H1 (cell line): ENCODE results near the gene RPTOR. TPM values are rescaled to one million over a fixed set of nuclear protein-coding genes. Genes with fewer than 3 reads are reported as not detected.

Experiments used
- GTF2F1 ChIP-seq: IDR thresholded peaks from 2 replicates; pipeline ENCODE4 v1.6.1; 2012; ENCODE audit warnings: low read depth, low read length, improper control_type of control experiment, borderline replicate concordance
- HDAC6 ChIP-seq: IDR thresholded peaks from one replicate; pipeline ENCODE4 v1.7.1; 2012; ENCODE audit warnings: low read depth, mild to moderate bottlenecking, inconsistent platforms, low read length, moderate library complexity
- JUND ChIP-seq: IDR thresholded peaks from 2 replicates; pipeline ENCODE4 v1.6.1; 2011; ENCODE audit warnings: mild to moderate bottlenecking, improper control_type of control experiment, low read length
- NANOG ChIP-seq: IDR thresholded peaks from 2 replicates; pipeline ENCODE4 v1.6.1; 2011; ENCODE audit warnings: low read length, low read depth, mild to moderate bottlenecking, inconsistent platforms; ENCODE audit not compliant: insufficient read depth, poor library complexity, severe bottlenecking
- SAP30 ChIP-seq: fragments of 300-600 bp; sonication (generic); IDR thresholded peaks from 2 replicates; pipeline ENCODE4 v1.7.1; 2012; ENCODE audit warnings: low read length, moderate library complexity, mild to moderate bottlenecking, inconsistent platforms; ENCODE audit not compliant: insufficient read depth, insufficient replicate concordance
- SIN3A ChIP-seq, 2 experiments: IDR thresholded peaks in 1 of 2; conservative IDR thresholded peaks in 1 of 2; 2 replicates each; pipeline ENCODE4 v1.6.1; 2011 to 2012; ENCODE audit warnings: low read length in 2 of 2, improper control_type of control experiment in 1 of 2, low read depth in 1 of 2, mild to moderate bottlenecking in 1 of 2
- SIX5 ChIP-seq: IDR thresholded peaks from 2 replicates; pipeline ENCODE4 v1.6.1; 2011; ENCODE audit warnings: mild to moderate bottlenecking, low read depth, low read length
- TAF1 ChIP-seq: IDR thresholded peaks from 2 replicates; pipeline ENCODE4 v1.6.1; 2011; ENCODE audit warnings: mild to moderate bottlenecking, low read depth, low read length
- TBP ChIP-seq: IDR thresholded peaks from 2 replicates; pipeline ENCODE4 v1.6.1; 2011; ENCODE audit warnings: low read depth, low read length, improper control_type of control experiment
- TCF12 ChIP-seq: IDR thresholded peaks from 2 replicates; pipeline ENCODE4 v1.6.1; 2011; ENCODE audit warnings: low read depth, mild to moderate bottlenecking, low read length
- polyA plus RNA-seq, 7 experiments: library from polyadenylated mRNA; depleted of rRNA in 3 of 7; stranded (reverse) in 5 of 7; unstranded in 2 of 7; fragments of >200 nt in 5 of 7; fragments of 200-250 nt in 2 of 7; gene quantifications; 1 replicate in 5 of 7; 2 replicates in 1 of 7; 4 replicates in 1 of 7; pipeline versions ENCODE4 v1.2.1 to v1.2.3, GENCODE V29; 2011 to 2013; ENCODE audit warnings: missing spikeins in 2 of 7, mixed read lengths in 2 of 7
- total RNA-seq: library from RNA; stranded (reverse); fragmentation: NEBNext Ultra II Directional; extraction: Animal tissue kit (Norgen Biotek cat#: 25700); gene quantifications from 2 replicates; pipeline ENCODE4 v1.2.1, GENCODE V29; 2021

The RPTOR gene
- total and polyA plus RNA-seq, 2 of the 8 experiments (the other 6 are each of a cell fraction or from before 2014, with no cell fraction given): 6.9 to 28.7 TPM

- no peak for TF ChIP-seq SAP30
- no peak for TF ChIP-seq TBP
- no peak for TF ChIP-seq TAF1
- TF ChIP-seq HDAC6: no peak
- no peak for TF ChIP-seq NANOG
- no peak for TF ChIP-seq GTF2F1
- TF ChIP-seq TCF12: no peak
- TF ChIP-seq JUND: no peak
- no peak for TF ChIP-seq SIX5
- no peak for TF ChIP-seq SIN3A (conservative IDR thresholded peaks at IDR 0.05 in 1 of 2, IDR thresholded peaks at IDR 0.05 in 1 of 2; ENCODE audit: low read depth in 1 of 2, low read length in 2 of 2)
Observed at GRCh38 chr17:81012574-81013447, 468.2 kb downstream of the RPTOR start (continued).
